GM18909 (cell line): ENCODE data around the gene KCNK5.

ENCODE experiments used
- ATAC-seq: cut with Tn5 transposase; IDR thresholded peaks from one replicate; pipeline ENCODE4 v1.9.1; 2021; ENCODE audit warnings: mild to moderate bottlenecking; ENCODE audit not compliant: unreplicated experiment, poor library complexity

KCNK5 gene

GRCh38 chr6:39181826-39182225 is 47.4 kb downstream of the KCNK5 start:
- ATAC-seq, result no peak

GRCh38 chr6:39181333-39181732 is 47.9 kb downstream of the KCNK5 start:
- ATAC-seq, result no peak

- ATAC-seq, result no peak
Measured at GRCh38 chr6:39178804-39179203, 50.5 kb downstream of the KCNK5 start.

- no peak for ATAC-seq
Measured at GRCh38 chr6:39178235-39178634, 51.0 kb downstream of the KCNK5 start.

GRCh38 chr6:39177130-39177529 is 52.1 kb downstream of the KCNK5 start:
- ATAC-seq, result no peak

- ATAC-seq, result no peak
Measured at GRCh38 chr6:39173270-39173669, 56.0 kb downstream of the KCNK5 start.

- ATAC-seq, result no peak
Measured at GRCh38 chr6:39172377-39172757, 56.9 kb downstream of the KCNK5 start.

GRCh38 chr6:39171489-39172376 is 57.5 kb downstream of the KCNK5 start:
- ATAC-seq, result no peak

- no peak for ATAC-seq
Measured at GRCh38 chr6:39170860-39171259, 58.4 kb downstream of the KCNK5 start.

- ATAC-seq, result no peak
Measured at GRCh38 chr6:39170389-39170788, 58.9 kb downstream of the KCNK5 start.

GRCh38 chr6:39169448-39170344 is 59.6 kb downstream of the KCNK5 start:
- ATAC-seq, result no peak

GRCh38 chr6:39167866-39168625 is 61.2 kb downstream of the KCNK5 start:
- ATAC-seq, result no peak

- ATAC-seq, result no peak
Measured at GRCh38 chr6:39167321-39167720, 62.0 kb downstream of the KCNK5 start.

GRCh38 chr6:39166912-39167290 is 62.4 kb downstream of the KCNK5 start:
- ATAC-seq, result no peak

- ATAC-seq, result no peak
Measured at GRCh38 chr6:39166189-39166911, 62.9 kb downstream of the KCNK5 start.

- ATAC-seq, result no peak
Measured at GRCh38 chr6:39157511-39157910, 71.8 kb downstream of the KCNK5 start.

- no peak for ATAC-seq
Measured at GRCh38 chr6:39156801-39157200, 72.5 kb downstream of the KCNK5 start.

GRCh38 chr6:39154705-39155104 is 74.6 kb downstream of the KCNK5 start:
- no peak for ATAC-seq

GRCh38 chr6:39153766-39154397 is 75.4 kb downstream of the KCNK5 start:
- ATAC-seq, result no peak
